NOMO-1 treated with dmso at 0.1 percent for 144 hours (cell line): ENCODE results near the gene TMEM178B.

Experiments used
- DNase-seq: peaks from one replicate; lab custom pipeline; 2025; ENCODE audit not compliant: unreplicated experiment; lab: John Stamatoyannopoulos, UW

Gene TMEM178B

DNA sequence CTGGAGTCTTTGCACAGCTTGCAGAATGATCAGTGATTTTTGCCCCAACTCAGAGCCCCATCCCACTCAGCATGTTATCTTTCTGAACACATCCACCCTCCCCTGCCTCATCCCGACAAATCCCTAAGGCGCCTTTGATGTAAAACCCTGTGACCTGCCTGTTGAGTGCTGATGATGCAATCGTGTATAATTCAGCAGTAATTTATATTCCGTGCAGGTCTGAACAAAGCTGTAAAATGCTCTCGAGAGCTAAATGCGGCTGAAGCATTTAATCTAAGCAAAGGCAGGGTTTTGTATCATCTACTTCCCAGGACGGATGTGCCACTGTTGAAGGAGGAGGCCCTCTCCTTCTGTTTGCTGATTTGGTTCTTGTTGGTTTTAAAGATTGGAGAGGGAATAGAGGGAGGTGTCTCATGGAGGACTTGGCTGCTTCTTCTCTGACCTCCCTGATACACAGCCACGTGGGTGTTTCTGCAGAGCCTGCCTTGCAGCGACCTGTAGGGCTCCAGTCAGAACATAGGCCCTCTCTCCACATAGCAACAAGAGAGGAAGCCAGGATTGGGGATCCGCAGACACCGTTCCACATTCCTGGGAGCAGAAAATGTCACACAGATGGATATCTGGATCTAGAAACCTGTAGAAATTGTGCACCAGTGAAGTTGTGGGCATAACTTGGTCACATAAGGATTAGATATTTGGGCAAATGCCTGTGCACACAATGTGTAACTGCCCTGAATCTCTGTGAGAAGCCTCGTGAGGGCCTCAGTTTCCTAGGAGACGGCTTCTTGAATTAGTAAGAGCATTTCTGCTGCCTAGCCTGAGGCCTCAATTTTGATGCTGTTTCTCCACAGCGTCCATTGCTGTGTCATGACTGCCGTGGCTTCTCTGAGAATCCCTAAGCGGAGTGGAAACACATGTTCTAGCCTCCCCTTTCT lies 387.2 kb downstream of the TMEM178B start:
- DNase-seq = no peak

GRCh38 chr7:141461924-141462323 lies 388.1 kb downstream of the TMEM178B start:
- DNase-seq = no peak

DNA sequence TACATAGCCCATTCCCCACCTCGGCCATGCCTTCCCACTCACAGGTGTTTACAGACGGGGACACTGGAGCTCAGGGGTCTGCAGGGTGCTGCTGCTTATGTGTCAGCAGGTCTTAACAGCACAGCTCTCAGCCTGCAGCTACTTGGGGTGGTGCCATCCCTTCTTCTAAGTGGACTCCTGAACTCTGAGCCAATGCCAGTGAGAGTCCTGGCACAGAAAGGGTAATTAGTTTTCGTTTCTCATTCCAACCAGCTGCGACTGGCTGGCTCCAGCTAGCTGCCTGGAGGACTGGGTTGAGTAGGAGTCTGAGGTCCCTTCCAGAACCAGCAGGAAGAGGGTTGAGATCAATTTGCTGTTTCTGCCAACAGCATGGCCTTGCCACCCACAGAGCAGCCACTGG lies 389.1 kb downstream of the TMEM178B start:
- no peak for DNase-seq

GRCh38 chr7:141463986-141464385 lies 390.1 kb downstream of the TMEM178B start:
- DNase-seq = no peak

DNA sequence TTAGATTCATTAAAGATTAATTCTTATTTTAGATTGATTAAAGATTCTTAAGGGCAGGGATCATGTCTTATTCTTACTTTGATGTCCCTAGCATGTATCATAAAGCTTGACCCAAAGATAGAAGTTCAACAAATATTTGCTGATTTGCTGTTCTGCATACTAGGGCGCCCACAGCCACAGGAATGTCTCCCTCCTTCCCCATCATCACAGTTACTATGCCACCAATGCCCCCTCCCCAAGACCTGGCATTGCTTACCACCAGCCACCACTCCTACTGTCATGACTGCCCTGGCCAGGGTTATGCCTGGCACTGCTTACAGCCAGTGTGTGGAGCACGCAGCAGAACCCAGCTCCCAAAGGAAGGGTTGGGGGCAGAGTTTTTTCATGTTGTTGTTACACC lies 390.7 kb downstream of the TMEM178B start:
- no peak for DNase-seq

- no peak for DNase-seq
These were observed 392.5 kb downstream of the TMEM178B start for GRCh38 chr7:141466151-141466904.

- no peak for DNase-seq
These were observed 394.5 kb downstream of the TMEM178B start for GRCh38 chr7:141468341-141468740.

- peak; percentile 6 for DNase-seq
These were observed 401.8 kb downstream of the TMEM178B start for GRCh38 chr7:141475679-141476078.

DNA sequence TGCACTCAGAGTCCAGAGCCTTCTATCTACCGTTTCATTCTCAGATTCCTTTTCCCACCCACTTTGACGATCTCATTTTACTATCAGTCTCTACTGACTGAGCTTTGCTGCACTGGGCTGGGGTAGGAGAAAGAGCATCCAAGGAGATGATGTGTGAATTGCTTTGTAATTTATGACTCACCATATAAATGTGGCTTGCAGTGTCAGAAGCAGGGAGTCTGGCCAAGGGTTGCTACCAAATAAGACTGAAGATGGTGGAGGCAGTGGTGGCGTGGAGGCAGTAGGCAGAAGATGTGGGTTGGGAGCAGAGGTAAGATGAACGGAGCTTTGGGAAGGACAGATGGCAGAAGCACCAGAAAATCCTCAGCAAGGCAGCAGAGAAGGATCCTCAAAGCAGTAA lies 404.0 kb downstream of the TMEM178B start:
- DNase-seq = no peak

- DNase-seq = no peak
These were observed 405.0 kb downstream of the TMEM178B start for GRCh38 chr7:141478845-141479244.

- DNase-seq = no peak
These were observed 407.1 kb downstream of the TMEM178B start for GRCh38 chr7:141480953-141481352.

GRCh38 chr7:141481971-141482370 lies 408.1 kb downstream of the TMEM178B start:
- DNase-seq = no peak

DNA sequence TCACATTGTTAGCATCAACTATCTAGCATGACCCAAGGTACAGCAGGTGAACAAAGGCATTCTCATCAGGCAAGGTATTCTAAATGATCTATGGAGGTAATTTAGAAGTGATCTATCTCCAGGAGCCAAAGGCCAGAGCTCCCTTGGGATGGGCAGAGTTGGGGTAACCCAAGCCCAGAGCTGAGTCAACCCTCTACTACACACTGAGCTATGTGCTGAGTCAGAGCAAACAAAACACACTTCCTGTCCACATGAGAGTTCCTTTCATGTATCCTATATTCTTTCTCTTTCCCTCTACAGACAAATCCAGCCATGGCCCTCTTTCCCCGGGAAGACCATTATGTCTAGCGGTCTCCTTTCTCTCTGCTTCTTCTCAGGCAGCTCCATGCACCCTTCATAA lies 409.2 kb downstream of the TMEM178B start:
- DNase-seq = no peak

DNA sequence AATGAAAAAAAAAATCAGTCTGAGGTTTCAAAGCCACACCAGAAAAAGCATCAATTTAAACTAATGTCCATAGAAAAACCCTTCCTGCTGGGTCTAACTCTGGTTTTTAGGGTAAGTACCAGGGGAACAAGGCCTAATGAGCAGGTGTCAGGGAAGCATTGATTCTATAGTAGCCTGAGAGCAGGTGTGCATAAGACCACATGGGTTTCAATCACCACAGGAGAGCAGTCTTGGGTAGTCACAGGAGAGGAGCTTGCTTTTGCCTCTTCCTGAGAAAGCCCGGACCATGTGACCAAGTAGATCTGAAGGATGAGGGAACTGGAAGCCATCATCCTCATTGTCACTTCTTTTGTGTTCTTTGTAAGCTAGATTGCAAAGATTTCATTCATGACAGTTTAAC lies 411.0 kb downstream of the TMEM178B start:
- no peak for DNase-seq

DNA sequence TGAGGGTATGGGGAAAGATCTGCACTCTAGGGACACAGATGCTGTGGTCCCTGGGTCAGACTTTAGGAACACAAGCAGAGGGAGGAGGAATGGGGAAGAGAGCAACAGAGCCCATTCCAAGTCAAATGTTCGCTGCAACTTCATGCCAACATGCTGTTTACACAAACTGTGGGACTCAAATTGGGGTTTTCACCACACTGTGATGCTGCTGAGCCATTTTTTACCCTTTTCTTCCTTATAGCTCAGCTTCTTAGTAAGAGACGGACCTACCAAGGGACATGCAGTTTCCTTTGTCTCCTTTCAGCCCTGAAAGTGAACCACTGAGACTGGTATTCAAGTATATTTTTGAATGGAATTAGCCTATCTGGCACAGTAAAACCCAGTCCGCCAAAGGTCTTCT lies 413.1 kb downstream of the TMEM178B start:
- DNase-seq = no peak

- DNase-seq = no peak
These were observed 416.6 kb downstream of the TMEM178B start for GRCh38 chr7:141490474-141490873.

DNA sequence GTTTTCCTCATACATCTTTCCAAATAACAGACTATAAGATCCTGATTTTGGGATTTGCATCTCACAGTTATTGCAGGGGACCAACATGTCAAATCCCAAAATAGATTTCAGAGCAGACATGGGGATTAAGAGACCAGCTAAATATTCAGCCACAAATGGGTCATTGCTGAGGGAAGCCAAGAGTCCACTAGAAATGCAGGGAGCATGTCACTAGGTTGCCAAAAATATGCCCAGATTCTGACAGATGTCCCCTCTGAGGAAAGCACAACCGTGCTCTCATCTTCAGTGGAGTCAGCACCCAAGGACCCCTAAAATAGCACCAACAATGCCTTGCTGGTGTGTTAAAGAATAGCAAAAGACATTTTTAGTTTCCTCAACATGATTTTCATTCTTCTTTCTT lies 421.2 kb downstream of the TMEM178B start:
- no peak for DNase-seq

DNA sequence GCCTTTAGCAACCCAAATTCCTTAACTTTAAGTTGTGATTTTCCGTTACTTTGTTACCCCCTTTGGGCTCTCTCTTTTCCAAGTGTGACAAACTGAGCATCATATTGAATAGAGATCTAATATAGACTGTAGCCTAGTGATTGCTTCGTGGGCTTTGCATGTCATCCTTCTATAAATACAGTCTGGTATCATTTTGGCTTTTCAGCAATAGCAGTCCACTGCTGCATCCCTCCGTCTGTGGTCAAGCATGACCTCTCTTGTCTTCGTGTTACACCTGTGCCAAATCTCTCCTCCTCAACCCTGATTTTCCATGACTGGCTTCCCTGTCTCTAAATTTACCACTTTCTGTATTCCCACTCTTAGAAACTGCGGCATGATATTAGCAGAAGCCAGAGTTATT lies 423.5 kb downstream of the TMEM178B start:
- DNase-seq = no peak

DNA sequence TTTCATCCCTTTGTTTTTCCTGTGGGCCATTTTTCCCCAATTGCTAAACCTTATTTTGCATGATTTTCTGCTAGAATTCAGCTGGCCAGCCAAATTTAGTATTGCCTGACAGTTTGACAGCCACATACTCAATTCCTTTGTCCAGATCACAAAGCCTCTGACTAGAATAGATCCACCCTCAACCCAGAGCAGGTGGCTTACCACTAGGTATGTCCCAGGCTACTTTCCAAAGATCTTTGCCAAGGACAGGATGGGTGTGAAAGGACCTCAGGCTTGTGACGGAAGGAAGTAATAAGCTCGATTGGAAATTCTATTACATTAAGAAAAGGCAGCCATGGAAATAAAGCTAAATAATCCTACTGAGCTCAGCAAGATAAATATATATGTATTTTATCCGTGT lies 426.7 kb downstream of the TMEM178B start:
- no peak for DNase-seq

GRCh38 chr7:141501451-141501850 lies 427.6 kb downstream of the TMEM178B start:
- no peak for DNase-seq

- no peak for DNase-seq
These were observed 437.4 kb downstream of the TMEM178B start for GRCh38 chr7:141511316-141511675.

DNA sequence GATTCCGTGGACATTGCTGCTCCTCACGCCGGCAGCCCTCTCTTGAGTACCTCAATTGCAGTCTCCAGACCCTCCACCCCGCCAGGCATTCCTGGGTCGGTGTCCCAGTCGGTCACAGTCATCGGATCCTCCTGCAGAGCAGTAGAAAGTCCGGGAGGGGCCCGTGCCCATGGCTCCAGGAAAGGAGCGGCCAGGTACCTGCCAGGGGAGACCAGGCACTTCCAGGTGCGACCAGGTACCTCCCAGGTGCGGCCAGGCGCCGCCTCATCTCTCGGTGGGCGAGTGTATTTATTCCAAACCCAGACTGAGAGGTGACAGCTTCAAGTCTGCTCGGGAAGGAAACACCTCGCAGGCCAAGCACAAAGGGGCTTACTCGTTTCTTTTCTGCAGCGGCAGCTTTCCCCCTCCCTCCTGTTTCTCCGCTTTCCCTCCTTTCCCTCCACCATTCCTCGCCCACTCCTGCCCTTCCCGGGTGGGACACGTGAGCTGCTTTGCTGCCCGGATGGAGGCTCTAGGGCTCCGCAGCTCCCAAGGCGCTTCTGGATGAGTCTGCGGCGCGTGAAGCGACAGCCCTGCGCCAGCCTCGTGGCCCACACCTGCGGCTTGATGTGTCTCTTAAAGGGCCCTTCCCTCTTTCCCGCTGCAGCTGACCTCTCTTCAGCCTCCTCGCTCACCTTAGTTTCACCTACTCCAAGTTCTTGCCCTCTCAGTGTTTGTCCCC lies 438.0 kb downstream of the TMEM178B start:
- DNase-seq = no peak
